Sigmoid colon (tissue), 4 donors: ENCODE results near the gene SYNE2.

Source experiments
- CTCF ChIP-seq, 4 experiments: fragments of 450-650 bp in 3 of 4; fragments of 200-600 bp in 1 of 4; IDR thresholded peaks; one replicate each; pipeline ENCODE4 v1.5.1; 2016 to 2019; ENCODE audit warnings: antibody characterized with exemption in 4 of 4, mild to moderate bottlenecking in 3 of 4, moderate library complexity in 2 of 4
- EP300 ChIP-seq, 4 donors: sonication (generic); formaldehyde crosslinking; IDR thresholded peaks; one replicate each; pipeline ENCODE4 v1.6.1; 2017; ENCODE audit warnings: antibody characterized with exemption in 4 of 4
- POLR2A ChIP-seq, 2 donors: fragments of 450-650 bp; IDR thresholded peaks; one replicate each; pipeline ENCODE4 v1.6.1; 2016; ENCODE audit warnings: antibody characterized with exemption in 2 of 2, mild to moderate bottlenecking in 2 of 2, moderate library complexity in 2 of 2

DNA sequence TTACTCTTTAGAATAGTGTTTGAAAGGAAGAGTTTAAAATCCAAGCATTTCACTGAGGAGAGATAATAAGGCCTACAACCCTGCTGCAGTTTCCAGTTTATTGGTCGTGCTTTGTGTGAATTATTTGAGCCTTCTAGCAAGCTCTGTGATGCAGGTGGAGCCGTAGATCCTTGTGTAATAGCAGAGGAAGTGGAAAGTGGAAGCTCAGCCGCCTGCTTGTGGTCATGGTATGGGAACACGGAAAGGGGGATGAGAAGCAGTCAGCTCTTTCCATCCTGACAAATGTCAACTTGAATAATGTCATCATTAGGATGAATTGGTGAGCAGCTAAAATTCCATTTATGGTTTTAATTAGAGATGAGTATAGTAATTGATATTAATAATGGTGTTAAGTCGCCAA, 29.1 kb downstream of the SYNE2 start:
- TF ChIP-seq EP300 (IDR thresholded peaks at IDR 0.05) (no peak), POLR2A (IDR thresholded peaks at IDR 0.05) (no peak), CTCF (IDR thresholded peaks at IDR 0.05) (no peak)
